CD4-positive, alpha-beta memory T cell (primary cell): ENCODE data around the gene ZNF69. TPM values are rescaled to one million over a fixed set of nuclear protein-coding genes. Genes with fewer than 3 reads are reported as not detected.
"Not testable (repeated sequence)": the region's sequence is repeated elsewhere in the genome, so short reads cannot be mapped to it uniquely, and the experiment has no call there.

Experiments
- CTCF ChIA-PET: fragments of 350-600 bp; sonication (Branson Sonifier 250); formaldehyde crosslinking; loops from one replicate; lab custom pipeline; 2021; ENCODE audit warnings: inconsistent platforms; ENCODE audit not compliant: partially characterized antibody; lab: Charles Lee
- POLR2A ChIA-PET: fragments of 350-600 bp; sonication (Branson Sonifier 250); formaldehyde crosslinking; loops from one replicate; lab custom pipeline; 2021; ENCODE audit not compliant: partially characterized antibody; lab: Charles Lee
- DNase-seq, 5 donors: peaks; one replicate each; pipeline versions ENCODE4 v3.0.0 to v3.0.0-alpha.2; 2020 to 2022; ENCODE audit warnings: mixed read lengths in 1 of 5
- H3K27ac ChIP-seq: one replicate; pipeline ENCODE4 v1.7.0; 2013; ENCODE audit warnings: low read depth, low read length
- H3K27me3 ChIP-seq: 2 replicates; pipeline ENCODE4 v1.7.0; 2013; ENCODE audit warnings: mild to moderate bottlenecking, low read length, moderate library complexity; ENCODE audit not compliant: insufficient read depth
- H3K36me3 ChIP-seq: 2 replicates; pipeline ENCODE4 v1.7.0; 2013; ENCODE audit warnings: mild to moderate bottlenecking, low read length, moderate library complexity; ENCODE audit not compliant: insufficient read depth
- H3K4me1 ChIP-seq: 2 replicates; pipeline ENCODE4 v1.7.0; 2013; ENCODE audit warnings: mild to moderate bottlenecking, low read length, moderate library complexity; ENCODE audit not compliant: insufficient read depth
- H3K4me3 ChIP-seq, 2 donors: one replicate each; pipeline ENCODE4 v1.7.0; 2013; ENCODE audit warnings: low read length in 2 of 2, mild to moderate bottlenecking in 1 of 2
- H3K9me3 ChIP-seq, 2 donors: one replicate each; pipeline ENCODE4 v1.7.0; 2013; ENCODE audit warnings: low read length in 2 of 2, control low read depth in 1 of 2; ENCODE audit not compliant: control insufficient read depth in 1 of 2
- H3K27ac Mint-ChIP-seq, 7 donors: one replicate each; pipeline ENCODE4 v1.8.0; 2020 to 2021; ENCODE audit warnings: mixed read lengths in 7 of 7, mild to moderate bottlenecking in 6 of 7, inconsistent platforms in 3 of 7, moderate library complexity in 3 of 7
- H3K27me3 Mint-ChIP-seq, 2 donors: one replicate each; pipeline ENCODE4 v1.8.0; 2020 to 2021; ENCODE audit warnings: mixed read lengths in 2 of 2
- H3K36me3 Mint-ChIP-seq, 2 donors: one replicate each; pipeline ENCODE4 v1.8.0; 2020 to 2021; ENCODE audit warnings: mixed read lengths in 2 of 2, inconsistent platforms in 1 of 2, mild to moderate bottlenecking in 1 of 2
- H3K4me1 Mint-ChIP-seq, 4 donors: one replicate each; pipeline ENCODE4 v1.8.0; 2020 to 2021; ENCODE audit warnings: mixed read lengths in 4 of 4, mild to moderate bottlenecking in 1 of 4
- H3K4me3 Mint-ChIP-seq, 8 donors: one replicate each; pipeline ENCODE4 v1.8.0; 2020 to 2021; ENCODE audit warnings: mixed read lengths in 8 of 8, mild to moderate bottlenecking in 7 of 8, moderate library complexity in 6 of 8, inconsistent platforms in 3 of 8
- H3K9me3 Mint-ChIP-seq, 8 donors: one replicate each; pipeline ENCODE4 v1.8.0; 2020 to 2021; ENCODE audit warnings: mixed read lengths in 8 of 8, mild to moderate bottlenecking in 5 of 8, inconsistent platforms in 3 of 8, moderate library complexity in 1 of 8
- intact Hi-C: fragments of 100-400 bp; cut with micrococcal nuclease; formaldehyde crosslinking; loops from one replicate; pipeline ENCODE4 v1.15.1; 2023
- polyA plus RNA-seq, 2 donors: library from polyadenylated mRNA; unstranded; fragments of 300-500 nt; fragmentation: Illumina TruSeq; gene quantifications; one replicate each; pipeline ENCODE4 v1.2.3, GENCODE V29; 2021
- total RNA-seq, 2 experiments: library from RNA; stranded (reverse); gene quantifications; one replicate each; pipeline ENCODE4 v1.2.3, GENCODE V29; 2021

ZNF69 gene
- total and polyA plus RNA-seq, 4 experiments from 2014 or later = 0.57 to 8.5 (median 5.3) TPM

- Mint-ChIP-seq H3K4me3 (no peak overlapping the region), H3K27ac (no peak overlapping the region), H3K4me1 (peaks cover 20 to 34% (median 26%) of the 10 kb centered on the region in 4 donors), H3K36me3 (peaks cover 0 to 17% of the 10 kb centered on the region in 2 donors), H3K27me3 (no peaks in the 10 kb centered on the region), H3K9me3 (peaks cover 0 to 5% (median 0%) of the 10 kb centered on the region in 8 donors)
- intact Hi-C loops = loop anchor here (2.0 to 10.0 kb wide), 3 partner anchors 41 to 187 kb away; partner anchors contain the start of gene ZNF823
- no peak overlapping the region for H3K4me3 ChIP-seq
- H3K9me3 ChIP-seq = no peaks in the 10 kb centered on the region
- H3K36me3 ChIP-seq = no peaks in the 10 kb centered on the region
- POLR2A ChIA-PET = interaction anchor here (0.7 to 5.4 kb wide), 4 partner anchors 38 to 124 kb away, joined by 3 to 95 read pairs (median 26); partner anchors contain the start of genes ZNF491 and ZNF763
- CTCF ChIA-PET = interaction anchor here (0.7 to 4.7 kb wide), 9 partner anchors 38 to 217 kb away, joined by 3 to 177 read pairs (median 26); partner anchors contain the start of genes ZNF20, ZNF491 and ZNF763
- H3K27me3 ChIP-seq = no peaks in the 10 kb centered on the region
- peaks cover 22% of the 10 kb centered on the region for H3K4me1 ChIP-seq
- H3K27ac ChIP-seq = no peak overlapping the region
- no peak for DNase-seq
These were observed 34.4 kb downstream of the ZNF69 start for GRCh38 chr19:11921852-11922495.

- Mint-ChIP-seq H3K36me3 (peaks cover under 1 to 24% of the 10 kb centered on the region in 2 donors), H3K4me1 (peaks cover 26 to 58% (median 40%) of the 10 kb centered on the region in 4 donors), H3K9me3 (no peaks in the 10 kb centered on the region), H3K4me3 (peak within 1 kb of the TSS; percentile 93 to 98 (median 96)), H3K27me3 (no peaks in the 10 kb centered on the region), H3K27ac (peak within 1 kb of the TSS; percentile 92 to 98 (median 96))
- Histone ChIP-seq H3K4me3 (peak within 1 kb of the TSS; percentile 99), H3K36me3 (no peaks in the 10 kb centered on the region), H3K27me3 (no peaks in the 10 kb centered on the region), H3K9me3 (no peaks in the 10 kb centered on the region), H3K27ac (peak within 1 kb of the TSS; percentile 87), H3K4me1 (peaks cover 31% of the 10 kb centered on the region)
- CTCF ChIA-PET = interaction anchor here (1.2 to 4.7 kb wide), 19 partner anchors 11 to 258 kb away, joined by 3 to 177 read pairs (median 14); partner anchors contain the start of genes ZNF20, ZNF491, ZNF69 and ZNF763
- DNase-seq = peak; percentile 86 to 95 (median 89)
- POLR2A ChIA-PET = interaction anchor here (0.9 to 5.4 kb wide), 13 partner anchors 9 to 757 kb away, joined by 3 to 95 read pairs (median 5); partner anchors contain the start of genes DHPS, ZNF136, ZNF20 and ZNF433
- intact Hi-C loops = loop anchor here (1.0 to 10.0 kb wide), 5 partner anchors 38 to 190 kb away; partner anchors contain the start of genes ZNF69 and ZNF823
These were observed 37.5 kb downstream of the ZNF69 start, which contains the start of gene ZNF700 for GRCh38 chr19:11924886-11925650. ZNF700 (plus strand) TSS chr19:11925107; CDS start chr19:11925211, 104 bp downstream.

- H3K9me3 Mint-ChIP-seq, H3K36me3 ChIP-seq, H3K27me3 ChIP-seq, DNase-seq, H3K9me3 ChIP-seq, H3K27me3 Mint-ChIP-seq: not testable (repeated sequence)
- Mint-ChIP-seq H3K4me1 (peaks cover 29 to 62% (median 46%) of the 10 kb centered on the region in 4 donors), H3K4me3 (peak overlapping the region; percentile 84 to 96 (median 91)), H3K27ac (peak overlapping the region; percentile 62 to 94 (median 92)), H3K36me3 (peaks cover 4 to 28% of the 10 kb centered on the region in 2 donors)
- intact Hi-C loops = loop anchor here (2.0 to 10.0 kb wide), 2 partner anchors 39 to 191 kb away; partner anchors contain the start of genes ZNF69 and ZNF823
- Histone ChIP-seq H3K27ac (peak overlapping the region; percentile 87), H3K4me1 (peaks cover 31% of the 10 kb centered on the region), H3K4me3 (peak overlapping the region; percentile 99)
- POLR2A ChIA-PET = interaction anchor here (1.5 to 5.4 kb wide), 4 partner anchors 38 to 237 kb away, joined by 8 to 95 read pairs (median 32); partner anchors contain the start of genes ZNF136, ZNF20 and ZNF763
- CTCF ChIA-PET = interaction anchor here (3.4 to 4.7 kb wide), 2 partner anchors 37 to 63 kb away, joined by 75 to 177 read pairs; partner anchors contain the start of gene ZNF763
These were observed 38.1 kb downstream of the ZNF69 start for GRCh38 chr19:11925651-11926187.

GRCh38 chr19:11927227-11927626 lies 39.6 kb downstream of the ZNF69 start:
- Histone ChIP-seq H3K4me1 (peaks cover 31% of the 10 kb centered on the region), H3K27me3 (no peaks in the 10 kb centered on the region), H3K36me3 (no peaks in the 10 kb centered on the region), H3K4me3 (no peak overlapping the region), H3K9me3 (no peaks in the 10 kb centered on the region), H3K27ac (no peak overlapping the region)
- intact Hi-C loops = loop anchor here (10.0 kb wide), 1 partner anchor 192 kb away; the partner anchor contains the start of gene ZNF823
- POLR2A ChIA-PET = interaction anchor here (0.6 to 1.9 kb wide), 2 partner anchors 37 to 1351 kb away, joined by 3 to 7 read pairs; partner anchors contain the start of gene ZNF763
- Mint-ChIP-seq H3K36me3 (peaks cover 15 to 40% of the 10 kb centered on the region in 2 donors), H3K4me3 (peak overlapping the region in 3 of 8 donors; percentile 14 to 60 (median 25)), H3K4me1 (peaks cover 35 to 72% (median 55%) of the 10 kb centered on the region in 4 donors), H3K9me3 (peaks cover 0 to 7% (median 0%) of the 10 kb centered on the region in 8 donors), H3K27ac (peak overlapping the region in 1 of 7 donors; percentile 93), H3K27me3 (no peaks in the 10 kb centered on the region)
- no peak for DNase-seq
- CTCF ChIA-PET = interaction anchor here (0.9 to 3.2 kb wide), 3 partner anchors 36 to 61 kb away, joined by 4 to 17 read pairs (median 6); partner anchors contain the start of gene ZNF763

- Mint-ChIP-seq H3K4me1 (peaks cover 24 to 55% (median 39%) of the 10 kb centered on the region in 4 donors), H3K4me3 (peak overlapping the region in 3 of 8 donors; percentile 4 to 28 (median 23)), H3K27me3 (no peaks in the 10 kb centered on the region), H3K9me3 (peaks cover 0 to 22% (median 10%) of the 10 kb centered on the region in 8 donors), H3K27ac (peak overlapping the region in 2 of 7 donors; percentile 38 to 72), H3K36me3 (peaks cover 34 to 41% of the 10 kb centered on the region in 2 donors)
- intact Hi-C loops = no loop called here
- Histone ChIP-seq H3K4me3 (no peak overlapping the region), H3K27me3 (no peaks in the 10 kb centered on the region), H3K36me3 (no peaks in the 10 kb centered on the region), H3K4me1 (peaks cover 17% of the 10 kb centered on the region), H3K9me3 (peaks cover 0 to 7% of the 10 kb centered on the region in 2 donors), H3K27ac (no peak overlapping the region)
- POLR2A ChIA-PET = interaction anchor here (0.6 kb wide), 1 partner anchor 53 kb away, joined by 3 read pairs; no protein-coding TSS in a partner anchor
- CTCF ChIA-PET = no interaction called here
- no peak for DNase-seq
These were observed 43.5 kb downstream of the ZNF69 start for GRCh38 chr19:11931051-11931450.

- Mint-ChIP-seq H3K27ac (no peak overlapping the region), H3K4me1 (peaks cover 21 to 50% (median 36%) of the 10 kb centered on the region in 4 donors), H3K36me3 (peaks cover 38 to 44% of the 10 kb centered on the region in 2 donors), H3K27me3 (no peaks in the 10 kb centered on the region), H3K9me3 (peaks cover 0 to 27% (median 13%) of the 10 kb centered on the region in 8 donors), H3K4me3 (peak overlapping the region in 2 of 8 donors; percentile 4 to 23)
- POLR2A ChIA-PET = interaction anchor here (0.6 kb wide), 1 partner anchor 53 kb away, joined by 3 read pairs; no protein-coding TSS in a partner anchor
- no peaks in the 10 kb centered on the region for H3K27me3 ChIP-seq
- no peaks in the 10 kb centered on the region for H3K36me3 ChIP-seq
- CTCF ChIA-PET = no interaction called here
- no peak for DNase-seq
- H3K9me3 ChIP-seq = peaks cover 0 to 7% of the 10 kb centered on the region in 2 donors
- H3K4me3 ChIP-seq = no peak overlapping the region
- H3K4me1 ChIP-seq = peaks cover 13% of the 10 kb centered on the region
- H3K27ac ChIP-seq = no peak overlapping the region
- intact Hi-C loops = no loop called here
These were observed 43.9 kb downstream of the ZNF69 start for GRCh38 chr19:11931513-11931912.
